ENCODE data around the gene C6orf62.
A peak's percentile ranks its signal among the peaks of the same experiment; 100 is the strongest.
"Not testable (repeated sequence)": the region's sequence is repeated elsewhere in the genome, so short reads cannot be mapped to it uniquely, and the experiment has no call there.

The C6orf62 gene

GRCh38 chr6:24666641-24667377 lies 52.1 kb downstream of the C6orf62 start, which contains the start of the genes ACOT13 and TDP2:
TSS of gene ACOT13 (plus strand) at chr6:24667077. CDS start at chr6:24667264, 187 bp downstream.
TSS of gene TDP2 (minus strand) at chr6:24666899. CDS start at chr6:24666862, 37 bp downstream.
- DNase-seq: peak in 1 of 2 experiments; percentile 78

- peak in 1 of 2 experiments; percentile 43 for DNase-seq
Observed at GRCh38 chr6:24666097-24666640, 52.8 kb downstream of the C6orf62 start.

- no peak for DNase-seq
Observed at GRCh38 chr6:24664046-24664987, 54.6 kb downstream of the C6orf62 start.

- DNase-seq: no peak
Observed at GRCh38 chr6:24663189-24663588, 55.8 kb downstream of the C6orf62 start.

GRCh38 chr6:24662236-24662635 lies 56.7 kb downstream of the C6orf62 start:
- no peak for DNase-seq

GRCh38 chr6:24661759-24662158 lies 57.2 kb downstream of the C6orf62 start:
- DNase-seq: not testable (repeated sequence)

- no peak for DNase-seq
Observed at GRCh38 chr6:24660105-24660504, 58.8 kb downstream of the C6orf62 start.

GRCh38 chr6:24659561-24659960 lies 59.4 kb downstream of the C6orf62 start:
- no peak for DNase-seq

- no peak for DNase-seq
Observed at GRCh38 chr6:24658573-24659560, 60.1 kb downstream of the C6orf62 start.

GRCh38 chr6:24655215-24655614 lies 63.7 kb downstream of the C6orf62 start:
- no peak for DNase-seq

All from cerebellar nuclear complex (tissue), 1 donor.